Lower lobe of right lung (tissue), 2 donors: Measurements from ENCODE around the gene SCAI. TPM values are rescaled to one million over a fixed set of nuclear protein-coding genes. Genes with fewer than 3 reads are reported as not detected.

Experiments used
- ATAC-seq, 2 donors: fragments of 200-7000 bp; cut with Tn5 transposase; one replicate each; pipeline ENCODE4 v1.9.1; 2020 to 2022; ENCODE audit warnings: mild to moderate bottlenecking in 2 of 2, moderate library complexity in 2 of 2
- DNase-seq: peaks from one replicate; pipeline ENCODE4 v3.0.0-alpha.2; 2020
- H3K27ac ChIP-seq: fragments of 200-600 bp; one replicate; pipeline ENCODE4 v1.8.0; 2022
- H3K27me3 ChIP-seq: fragments of 200-600 bp; one replicate; pipeline ENCODE4 v1.8.0; 2022; ENCODE audit warnings: low read depth
- H3K36me3 ChIP-seq: fragments of 200-600 bp; one replicate; pipeline ENCODE4 v1.8.0; 2022; ENCODE audit warnings: mild to moderate bottlenecking
- H3K4me1 ChIP-seq: fragments of 200-600 bp; one replicate; pipeline ENCODE4 v1.8.0; 2022
- H3K4me3 ChIP-seq: fragments of 200-600 bp; one replicate; pipeline ENCODE4 v1.8.0; 2022; ENCODE audit warnings: mild to moderate bottlenecking
- H3K9me3 ChIP-seq: fragments of 200-600 bp; one replicate; pipeline ENCODE4 v1.8.0; 2022
- CTCF ChIP-seq: fragments of 200-600 bp; IDR thresholded peaks from one replicate; pipeline ENCODE4 v1.8.0; 2022; ENCODE audit warnings: antibody characterized with exemption, mild to moderate bottlenecking
- intact Hi-C: fragments of 100-400 bp; cut with DNase I; formaldehyde crosslinking; loops from one replicate; pipeline ENCODE4 v1.11.0; 2022
- total RNA-seq: library from RNA; stranded (reverse); fragmentation: NEBNext Ultra II Directional; extraction: Animal tissue kit (Norgen Biotek cat#: 25700); gene quantifications from one replicate; pipeline ENCODE4 v1.2.1, GENCODE V29; 2021
- donor health status: DM: no; HTN: yes; CAD: no; lungs with severe emphysema.

The SCAI gene
- total RNA-seq, 1 donor from 2014 or later: 22.3 TPM

GRCh38 chr9:124954255-124954654 lies 189.1 kb downstream of the SCAI start:
- no peaks in the 10 kb centered on the region for H3K27me3 ChIP-seq
- H3K4me1 ChIP-seq: no peaks in the 10 kb centered on the region
- TF ChIP-seq CTCF: no peak
- peaks cover 8% of the 10 kb centered on the region for H3K36me3 ChIP-seq
- ATAC-seq: no peak
- intact Hi-C loops: no loop called here
- no peaks in the 10 kb centered on the region for H3K9me3 ChIP-seq
- H3K4me3 ChIP-seq: no peak overlapping the region
- no peak for DNase-seq
- H3K27ac ChIP-seq: no peak overlapping the region

GRCh38 chr9:124950050-124950718 lies 193.1 kb downstream of the SCAI start:
- Histone ChIP-seq H3K9me3 (no peaks in the 10 kb centered on the region), H3K4me3 (no peak overlapping the region), H3K27ac (no peak overlapping the region), H3K4me1 (no peaks in the 10 kb centered on the region), H3K27me3 (no peaks in the 10 kb centered on the region), H3K36me3 (peaks cover 8% of the 10 kb centered on the region)
- ATAC-seq: no peak
- no peak for DNase-seq
- intact Hi-C loops: no loop called here
- no peak for TF ChIP-seq CTCF

GRCh38 chr9:124949387-124949786 lies 193.9 kb downstream of the SCAI start:
- no peaks in the 10 kb centered on the region for H3K9me3 ChIP-seq
- no peak overlapping the region for H3K27ac ChIP-seq
- H3K4me3 ChIP-seq: no peak overlapping the region
- no peak for DNase-seq
- TF ChIP-seq CTCF: no peak
- H3K36me3 ChIP-seq: peaks cover 8% of the 10 kb centered on the region
- no peaks in the 10 kb centered on the region for H3K27me3 ChIP-seq
- no peaks in the 10 kb centered on the region for H3K4me1 ChIP-seq
- ATAC-seq: no peak
- intact Hi-C loops: no loop called here

- no peak for TF ChIP-seq CTCF
- DNase-seq: no peak
- no peak overlapping the region for H3K4me3 ChIP-seq
- ATAC-seq: no peak
- H3K9me3 ChIP-seq: no peaks in the 10 kb centered on the region
- no peaks in the 10 kb centered on the region for H3K4me1 ChIP-seq
- no peaks in the 10 kb centered on the region for H3K27me3 ChIP-seq
- H3K36me3 ChIP-seq: peaks cover 8% of the 10 kb centered on the region
- intact Hi-C loops: no loop called here
- H3K27ac ChIP-seq: no peak overlapping the region
These were observed 195.5 kb downstream of the SCAI start for GRCh38 chr9:124947727-124948391.

GRCh38 chr9:124946167-124946566 lies 197.2 kb downstream of the SCAI start:
- H3K27me3 ChIP-seq: no peaks in the 10 kb centered on the region
- intact Hi-C loops: no loop called here
- H3K4me3 ChIP-seq: no peak overlapping the region
- H3K36me3 ChIP-seq: no peaks in the 10 kb centered on the region
- ATAC-seq (no peak), DNase-seq (no peak)
- no peak for TF ChIP-seq CTCF
- H3K9me3 ChIP-seq: no peaks in the 10 kb centered on the region
- no peak overlapping the region for H3K27ac ChIP-seq
- H3K4me1 ChIP-seq: peaks cover 8% of the 10 kb centered on the region
